ENCODE measurements around the gene PHF20.

Gene PHF20

DNA sequence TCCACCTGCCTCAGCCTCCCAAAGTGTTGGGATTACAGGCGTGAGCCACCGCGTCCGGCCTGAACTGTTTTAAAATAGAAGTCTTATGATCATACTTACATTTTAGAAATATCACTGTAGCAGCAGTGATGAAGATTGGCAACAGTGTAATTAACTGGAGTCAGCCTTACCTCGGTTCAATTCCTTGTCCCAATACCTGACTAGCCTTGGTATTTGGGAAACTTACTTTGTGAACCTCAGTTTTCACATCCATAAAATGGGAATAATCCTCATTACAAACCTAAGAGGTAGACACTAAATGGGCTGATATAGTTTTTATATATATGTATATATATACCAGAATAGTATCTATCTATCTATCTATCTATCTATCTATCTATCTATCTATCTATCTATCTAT lies 19.3 kb downstream of the PHF20 start:
- H3K36me3 ChIP-seq (ENCODE audit: insufficient read depth, low read length), result no peaks in the 10 kb centered on the region
- H3K27ac ChIP-seq (ENCODE audit: low read depth, low read length), result no peak overlapping the region
- H3K9me3 ChIP-seq (ENCODE audit: insufficient read depth, low read depth, low read length), result no peaks in the 10 kb centered on the region
- 92% methylated on average over 1 of the region's 5 CpGs for WGBS
- H3K27me3 ChIP-seq (ENCODE audit: insufficient read depth, low read length), result no peaks in the 10 kb centered on the region
- H3K4me3 ChIP-seq (ENCODE audit: low read length), result no peak overlapping the region
- no peak overlapping the region for H3K9ac ChIP-seq (ENCODE audit: low read depth, low read length)
- no peaks in the 10 kb centered on the region for H3K4me1 ChIP-seq (ENCODE audit: insufficient read depth, low read length)

DNA sequence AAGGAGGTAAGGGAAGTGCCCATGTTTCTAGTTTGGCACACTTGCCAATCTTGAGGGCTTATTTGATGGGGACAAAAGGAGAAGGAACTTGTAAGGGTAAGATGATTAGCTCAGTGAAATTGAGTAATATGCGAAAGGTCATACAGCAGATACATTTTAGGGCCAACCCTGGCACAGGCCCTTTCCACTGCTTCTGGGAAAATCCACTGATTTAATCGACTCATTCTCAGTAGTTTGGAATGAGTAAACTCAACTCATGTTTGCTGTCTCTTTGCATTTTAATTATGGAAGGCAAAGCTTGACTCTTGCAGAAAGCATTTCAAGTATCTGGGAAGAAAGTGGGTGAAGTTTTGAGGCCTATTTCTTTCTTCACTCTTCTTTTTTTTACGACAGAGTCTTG lies 20.0 kb downstream of the PHF20 start:
- H3K36me3 ChIP-seq (ENCODE audit: insufficient read depth, low read length), result no peaks in the 10 kb centered on the region
- 91% methylated on average over 3 of the region's 3 CpGs for WGBS
- H3K9ac ChIP-seq (ENCODE audit: low read depth, low read length), result no peak overlapping the region
- H3K4me3 ChIP-seq (ENCODE audit: low read length), result no peak overlapping the region
- H3K4me1 ChIP-seq (ENCODE audit: insufficient read depth, low read length), result no peaks in the 10 kb centered on the region
- no peak overlapping the region for H3K27ac ChIP-seq (ENCODE audit: low read depth, low read length)
- H3K9me3 ChIP-seq (ENCODE audit: insufficient read depth, low read depth, low read length), result no peaks in the 10 kb centered on the region
- H3K27me3 ChIP-seq (ENCODE audit: insufficient read depth, low read length), result no peaks in the 10 kb centered on the region

DNA sequence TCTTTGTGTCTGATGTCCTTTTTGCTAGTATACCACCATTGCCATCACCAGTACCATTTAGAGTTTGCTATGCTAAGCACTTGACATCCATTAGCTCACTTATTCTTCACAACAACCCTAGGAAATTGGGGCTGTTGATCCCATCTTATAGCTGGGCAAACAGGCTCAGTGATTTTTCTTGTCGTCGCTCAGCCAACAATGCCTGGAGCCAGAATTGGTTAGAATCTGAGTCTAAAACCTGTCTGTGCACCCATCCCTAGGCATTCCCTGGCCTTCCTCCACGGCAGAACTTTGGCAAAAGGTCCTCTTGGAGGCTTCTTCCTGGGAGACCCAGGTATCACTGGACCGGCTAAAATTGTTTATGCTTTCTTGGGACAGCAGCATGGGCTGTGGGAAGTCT lies 20.9 kb downstream of the PHF20 start:
- H3K4me1 ChIP-seq (ENCODE audit: insufficient read depth, low read length), result no peaks in the 10 kb centered on the region
- no peak overlapping the region for H3K4me3 ChIP-seq (ENCODE audit: low read length)
- no peaks in the 10 kb centered on the region for H3K36me3 ChIP-seq (ENCODE audit: insufficient read depth, low read length)
- WGBS, result 95% methylated on average over 4 of the region's 4 CpGs
- H3K9ac ChIP-seq (ENCODE audit: low read depth, low read length), result no peak overlapping the region
- no peaks in the 10 kb centered on the region for H3K9me3 ChIP-seq (ENCODE audit: insufficient read depth, low read depth, low read length)
- no peak overlapping the region for H3K27ac ChIP-seq (ENCODE audit: low read depth, low read length)
- no peaks in the 10 kb centered on the region for H3K27me3 ChIP-seq (ENCODE audit: insufficient read depth, low read length)

DNA sequence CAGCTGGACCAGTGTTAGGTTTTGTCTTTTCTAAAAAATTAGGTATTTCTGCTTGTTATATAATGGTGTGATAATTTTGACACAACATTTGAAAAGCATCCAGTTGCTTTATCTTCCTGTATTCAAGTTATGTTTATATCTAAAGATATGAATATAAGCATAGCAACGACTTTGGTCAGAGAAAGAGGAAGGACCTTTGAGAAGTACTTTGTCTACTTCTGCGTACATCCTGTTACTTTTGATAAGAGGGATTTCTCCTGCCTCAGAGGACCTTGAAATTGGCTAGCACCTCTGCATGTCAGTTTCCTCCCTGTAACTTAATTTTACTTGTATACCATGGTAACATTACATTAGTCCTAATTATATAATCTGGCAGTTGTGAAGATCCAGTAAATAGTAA lies 24.8 kb downstream of the PHF20 start:
- 96% methylated on average over 2 of the region's 2 CpGs for WGBS
- Histone ChIP-seq H3K9me3 (ENCODE audit: insufficient read depth, low read depth, low read length) (no peaks in the 10 kb centered on the region), H3K4me1 (ENCODE audit: insufficient read depth, low read length) (no peaks in the 10 kb centered on the region), H3K27ac (ENCODE audit: low read depth, low read length) (no peak overlapping the region), H3K36me3 (ENCODE audit: insufficient read depth, low read length) (peaks cover 14% of the 10 kb centered on the region), H3K27me3 (ENCODE audit: insufficient read depth, low read length) (no peaks in the 10 kb centered on the region), H3K4me3 (ENCODE audit: low read length) (no peak overlapping the region), H3K9ac (ENCODE audit: low read depth, low read length) (no peak overlapping the region)

DNA sequence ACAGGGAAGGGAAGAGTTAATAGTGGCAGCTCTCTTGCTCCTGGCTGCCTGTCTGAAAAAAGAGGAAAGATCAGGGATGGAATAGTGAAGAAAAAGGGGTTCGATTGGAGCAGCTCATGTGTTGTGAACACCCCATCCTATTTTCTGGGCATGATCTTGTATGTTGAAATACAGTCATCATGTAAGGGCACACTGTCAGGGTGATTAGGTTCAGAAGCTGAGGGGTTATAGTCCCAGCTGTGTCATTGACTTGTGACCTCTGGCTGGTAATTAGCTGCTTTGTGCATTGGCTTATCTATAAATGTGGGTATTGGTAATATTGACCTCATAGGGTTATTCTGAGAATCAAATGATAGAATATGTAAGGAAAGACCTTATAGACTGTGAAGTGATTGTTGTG lies 30.1 kb downstream of the PHF20 start:
- Histone ChIP-seq H3K36me3 (ENCODE audit: insufficient read depth, low read length) (peaks cover 48% of the 10 kb centered on the region), H3K27me3 (ENCODE audit: insufficient read depth, low read length) (no peaks in the 10 kb centered on the region), H3K4me3 (ENCODE audit: low read length) (no peak overlapping the region), H3K4me1 (ENCODE audit: insufficient read depth, low read length) (no peaks in the 10 kb centered on the region), H3K27ac (ENCODE audit: low read depth, low read length) (no peak overlapping the region), H3K9me3 (ENCODE audit: insufficient read depth, low read depth, low read length) (no peaks in the 10 kb centered on the region), H3K9ac (ENCODE audit: low read depth, low read length) (no peak overlapping the region)
- 80% methylated on average over 1 of the region's 1 CpG for WGBS

DNA sequence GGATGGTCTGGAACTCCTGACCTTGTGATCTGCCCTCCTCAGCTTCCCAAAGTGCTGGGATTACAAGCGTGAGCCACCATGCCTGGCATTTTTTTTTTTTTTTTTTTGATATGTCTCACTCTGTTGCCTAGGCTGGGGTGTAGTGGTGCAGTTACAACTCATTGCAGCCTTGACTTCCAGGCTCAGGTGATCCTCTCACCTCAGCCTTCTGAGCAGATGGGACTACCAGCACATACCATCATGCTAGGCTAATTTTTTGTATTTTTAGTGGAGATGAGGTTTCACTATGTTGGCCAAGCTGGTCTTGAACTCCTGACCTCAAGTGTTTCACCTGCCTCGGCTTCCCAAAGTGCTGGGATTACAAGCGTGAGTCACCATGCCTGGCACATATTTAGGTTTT lies 34.3 kb downstream of the PHF20 start:
- Histone ChIP-seq H3K9me3 (ENCODE audit: insufficient read depth, low read depth, low read length) (no peaks in the 10 kb centered on the region), H3K36me3 (ENCODE audit: insufficient read depth, low read length) (peaks cover 55% of the 10 kb centered on the region), H3K4me3 (ENCODE audit: low read length) (no peak overlapping the region), H3K27ac (ENCODE audit: low read depth, low read length) (no peak overlapping the region), H3K9ac (ENCODE audit: low read depth, low read length) (no peak overlapping the region), H3K4me1 (ENCODE audit: insufficient read depth, low read length) (no peaks in the 10 kb centered on the region), H3K27me3 (ENCODE audit: insufficient read depth, low read length) (no peaks in the 10 kb centered on the region)
- 97% methylated on average over 3 of the region's 3 CpGs for WGBS

DNA sequence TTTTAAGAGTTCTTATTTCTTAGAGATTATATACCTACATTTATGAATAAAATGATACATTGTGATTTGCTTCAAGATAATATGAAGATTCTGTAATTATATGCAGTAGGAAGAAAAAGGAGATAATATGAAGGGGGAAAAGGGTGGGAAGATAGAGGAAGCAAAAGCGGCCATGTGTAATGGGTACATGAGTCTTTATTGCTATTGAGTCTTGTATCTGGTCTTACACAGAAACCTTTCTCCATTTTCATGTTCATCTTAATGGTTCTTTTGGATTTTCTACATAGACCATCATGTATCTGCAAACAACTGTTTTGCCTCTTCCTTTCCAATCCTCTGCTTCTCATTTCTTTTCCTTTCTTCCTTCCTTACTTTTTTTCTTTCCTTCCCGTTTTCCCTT lies 36.1 kb downstream of the PHF20 start:
- no peaks in the 10 kb centered on the region for H3K27me3 ChIP-seq (ENCODE audit: insufficient read depth, low read length)
- H3K36me3 ChIP-seq (ENCODE audit: insufficient read depth, low read length), result peaks cover 46% of the 10 kb centered on the region
- no peak overlapping the region for H3K9ac ChIP-seq (ENCODE audit: low read depth, low read length)
- H3K9me3 ChIP-seq (ENCODE audit: insufficient read depth, low read depth, low read length), result no peaks in the 10 kb centered on the region
- H3K4me1 ChIP-seq (ENCODE audit: insufficient read depth, low read length), result no peaks in the 10 kb centered on the region
- no peak overlapping the region for H3K4me3 ChIP-seq (ENCODE audit: low read length)
- 97% methylated on average over 2 of the region's 2 CpGs for WGBS
- H3K27ac ChIP-seq (ENCODE audit: low read depth, low read length), result no peak overlapping the region

DNA sequence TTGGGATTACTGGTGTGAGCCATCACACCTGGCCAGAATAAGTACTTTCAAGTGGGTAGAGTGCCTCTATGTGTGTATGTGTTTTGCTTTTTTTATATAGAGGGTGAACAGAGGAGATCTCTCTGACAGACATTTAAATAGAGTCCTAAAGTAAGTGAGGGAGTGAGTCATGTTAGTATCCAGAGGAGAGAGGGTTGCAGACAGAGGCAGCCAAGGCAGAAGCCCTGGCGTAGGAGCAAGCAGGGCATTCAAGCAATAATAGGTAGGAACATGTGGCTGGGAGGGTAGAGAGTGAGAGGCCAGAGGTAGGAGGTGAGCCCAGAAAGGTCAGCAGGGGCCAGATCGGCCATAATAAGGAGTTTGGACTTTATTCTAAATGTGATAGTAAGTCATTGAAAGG lies 48.9 kb downstream of the PHF20 start:
- 90% methylated on average over 2 of the region's 2 CpGs for WGBS

DNA sequence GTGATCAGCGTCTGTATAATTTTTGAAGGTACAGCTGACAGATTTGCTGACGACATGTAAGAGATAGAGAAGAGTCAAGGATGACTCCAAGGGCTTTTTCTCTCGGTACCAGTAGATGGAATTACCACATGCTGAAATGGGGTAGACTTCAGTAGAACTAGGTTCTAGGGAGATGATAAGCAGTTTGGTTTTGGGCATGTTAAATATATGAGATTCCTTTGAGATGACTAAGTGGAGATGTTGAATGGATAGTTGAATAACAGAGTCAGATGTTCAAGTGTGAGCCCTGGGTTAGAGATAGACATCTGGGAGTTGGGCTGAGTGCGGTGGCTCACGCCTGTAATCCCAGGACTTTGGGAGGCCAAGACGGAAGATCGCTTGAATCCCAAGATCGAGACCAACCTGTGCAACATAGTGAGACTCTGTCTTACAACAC lies 50.0 kb downstream of the PHF20 start:
- Histone ChIP-seq H3K27ac (ENCODE audit: low read depth, low read length) (no peak overlapping the region), H3K27me3 (ENCODE audit: insufficient read depth, low read length) (no peaks in the 10 kb centered on the region), H3K9ac (ENCODE audit: low read depth, low read length) (no peak overlapping the region)

More for the DNA sequence above, 48.9 kb downstream of the PHF20 start:
- Histone ChIP-seq H3K27ac (ENCODE audit: low read depth, low read length) (no peak overlapping the region), H3K36me3 (ENCODE audit: insufficient read depth, low read length) (0 out of 2 replicates have a peak, but pooled peaks cover 10% of the 10 kb centered on the region), H3K27me3 (ENCODE audit: insufficient read depth, low read length) (no peaks in the 10 kb centered on the region), H3K4me3 (ENCODE audit: low read length) (no peak overlapping the region), H3K4me1 (ENCODE audit: insufficient read depth, low read length) (peaks cover 5% of the 10 kb centered on the region; the same call in 1 of the 2 replicates), H3K9ac (ENCODE audit: low read depth, low read length) (no peak overlapping the region), H3K9me3 (ENCODE audit: insufficient read depth, low read depth, low read length) (no peaks in the 10 kb centered on the region)

DNA sequence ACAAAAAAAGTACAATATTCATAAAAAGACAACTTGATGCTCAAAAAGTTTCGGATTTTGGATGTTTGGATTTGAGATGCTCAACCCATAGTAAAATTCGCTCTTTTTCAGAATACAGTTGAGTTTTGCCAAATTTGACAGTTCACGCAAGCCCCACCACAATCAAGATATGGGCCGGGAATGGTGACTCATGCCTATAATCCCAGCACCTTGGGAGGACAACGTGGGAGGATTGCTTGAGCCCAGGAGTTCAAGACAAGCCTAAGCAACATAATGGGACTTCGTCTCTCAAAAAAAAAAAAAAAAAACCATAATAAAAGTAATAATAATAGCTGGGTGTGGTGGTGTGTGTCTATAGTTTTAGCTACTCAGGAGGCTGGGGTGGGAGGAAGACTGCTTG lies 51.3 kb downstream of the PHF20 start:
- Histone ChIP-seq H3K4me3 (ENCODE audit: low read length) (no peak overlapping the region), H3K9ac (ENCODE audit: low read depth, low read length) (no peak overlapping the region), H3K27me3 (ENCODE audit: insufficient read depth, low read length) (no peaks in the 10 kb centered on the region), H3K9me3 (ENCODE audit: insufficient read depth, low read depth, low read length) (no peaks in the 10 kb centered on the region), H3K36me3 (ENCODE audit: insufficient read depth, low read length) (0 out of 2 replicates have a peak, but pooled peaks cover 4% of the 10 kb centered on the region), H3K27ac (ENCODE audit: low read depth, low read length) (no peak overlapping the region), H3K4me1 (ENCODE audit: insufficient read depth, low read length) (peaks cover 5% of the 10 kb centered on the region; the same call in 1 of the 2 replicates)
- 94% methylated on average over 5 of the region's 6 CpGs for WGBS

More for the DNA sequence above, 50.0 kb downstream of the PHF20 start:
- Histone ChIP-seq H3K36me3 (ENCODE audit: insufficient read depth, low read length) (0 out of 2 replicates have a peak, but pooled peaks cover 4% of the 10 kb centered on the region), H3K9me3 (ENCODE audit: insufficient read depth, low read depth, low read length) (no peaks in the 10 kb centered on the region), H3K4me3 (ENCODE audit: low read length) (no peak overlapping the region), H3K4me1 (ENCODE audit: insufficient read depth, low read length) (peaks cover 5% of the 10 kb centered on the region; the same call in 1 of the 2 replicates)
- 94% methylated on average over 8 of the region's 8 CpGs for WGBS

DNA sequence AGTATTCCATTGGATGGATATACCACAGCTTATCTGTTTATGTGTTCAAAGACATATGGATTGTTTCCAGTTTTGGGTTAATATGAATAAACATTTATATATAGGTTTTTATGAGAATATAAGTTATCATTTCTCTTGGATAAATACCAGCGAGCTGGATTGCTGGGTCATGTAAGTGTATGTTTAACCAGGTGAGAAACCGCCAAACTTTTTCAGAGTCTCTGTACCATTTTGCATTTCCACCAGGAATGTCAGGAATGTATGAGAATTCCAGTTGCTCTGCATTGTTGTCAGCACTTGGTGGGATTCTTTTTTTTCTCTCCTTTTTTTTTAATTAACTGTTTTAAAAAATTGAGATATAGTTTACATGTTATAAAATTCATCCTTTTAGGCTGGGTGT lies 52.1 kb downstream of the PHF20 start:
- Histone ChIP-seq H3K9ac (ENCODE audit: low read depth, low read length) (no peak overlapping the region), H3K4me3 (ENCODE audit: low read length) (no peak overlapping the region), H3K27ac (ENCODE audit: low read depth, low read length) (no peak overlapping the region), H3K4me1 (ENCODE audit: insufficient read depth, low read length) (peaks cover 5% of the 10 kb centered on the region; the same call in 1 of the 2 replicates), H3K36me3 (ENCODE audit: insufficient read depth, low read length) (0 out of 2 replicates have a peak, but pooled peaks cover 7% of the 10 kb centered on the region), H3K9me3 (ENCODE audit: insufficient read depth, low read depth, low read length) (no peaks in the 10 kb centered on the region), H3K27me3 (ENCODE audit: insufficient read depth, low read length) (no peaks in the 10 kb centered on the region)
- 92% methylated on average over 2 of the region's 2 CpGs for WGBS

DNA sequence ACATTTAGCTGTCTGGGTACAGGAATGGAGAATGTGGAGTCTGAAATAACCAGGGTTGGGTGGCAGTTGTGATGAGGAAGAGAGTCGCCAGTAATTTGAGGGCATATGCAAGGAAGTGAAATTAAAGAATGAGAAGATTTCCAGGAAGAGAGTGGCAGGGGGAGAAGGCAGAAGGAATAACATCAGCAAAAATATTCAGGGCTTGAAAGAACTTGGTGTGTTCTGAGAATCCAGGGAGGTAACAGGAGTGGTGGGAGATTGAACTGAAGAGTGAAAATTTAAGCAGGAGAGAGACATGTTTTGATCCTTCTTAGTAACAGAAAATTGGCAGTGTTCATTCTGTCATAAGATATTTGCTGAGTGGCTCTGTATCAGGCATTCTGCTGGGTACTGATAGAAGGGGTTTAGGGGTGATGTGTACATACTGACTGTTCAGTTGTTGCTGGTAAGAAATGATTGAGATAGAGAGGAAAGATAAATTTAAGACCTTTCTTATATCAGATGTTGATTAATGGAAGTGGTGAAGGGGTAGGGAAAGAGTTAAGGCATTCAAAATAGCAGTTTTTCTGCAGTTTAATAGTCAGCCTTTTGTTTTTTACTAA lies 54.7 kb downstream of the PHF20 start:
- Histone ChIP-seq H3K36me3 (ENCODE audit: insufficient read depth, low read length) (peaks cover 11% of the 10 kb centered on the region), H3K27me3 (ENCODE audit: insufficient read depth, low read length) (no peaks in the 10 kb centered on the region), H3K9ac (ENCODE audit: low read depth, low read length) (no peak overlapping the region), H3K9me3 (ENCODE audit: insufficient read depth, low read depth, low read length) (no peaks in the 10 kb centered on the region; the same call in 1 of the 2 replicates), H3K4me1 (ENCODE audit: insufficient read depth, low read length) (peaks cover 5% of the 10 kb centered on the region; the same call in 1 of the 2 replicates), H3K4me3 (ENCODE audit: low read length) (no peak overlapping the region), H3K27ac (ENCODE audit: low read depth, low read length) (no peak overlapping the region)
- WGBS, result 98% methylated on average over 1 of the region's 1 CpG

All from HUES64 (cell line).